Endothelial cell of umbilical vein (primary cell): ENCODE measurements around the gene SPG21.

Source experiments
- CTCF ChIP-seq, 2 donors: IDR thresholded peaks; 1 replicate in 1 of 2; 2 replicates in 1 of 2; pipeline ENCODE4 v1.5.1; 2011; ENCODE audit warnings: low read length in 2 of 2, mild to moderate bottlenecking in 2 of 2, moderate library complexity in 2 of 2, control low read depth in 1 of 2, inconsistent platforms in 1 of 2, low read depth in 1 of 2; ENCODE audit not compliant: insufficient read depth in 1 of 2; ENCODE audit errors: extremely low read depth in 1 of 2
- POLR2A ChIP-seq: IDR thresholded peaks from 2 replicates; pipeline ENCODE4 v1.6.1; 2012; ENCODE audit warnings: low read depth, mild to moderate bottlenecking, control low read depth, low read length

DNA sequence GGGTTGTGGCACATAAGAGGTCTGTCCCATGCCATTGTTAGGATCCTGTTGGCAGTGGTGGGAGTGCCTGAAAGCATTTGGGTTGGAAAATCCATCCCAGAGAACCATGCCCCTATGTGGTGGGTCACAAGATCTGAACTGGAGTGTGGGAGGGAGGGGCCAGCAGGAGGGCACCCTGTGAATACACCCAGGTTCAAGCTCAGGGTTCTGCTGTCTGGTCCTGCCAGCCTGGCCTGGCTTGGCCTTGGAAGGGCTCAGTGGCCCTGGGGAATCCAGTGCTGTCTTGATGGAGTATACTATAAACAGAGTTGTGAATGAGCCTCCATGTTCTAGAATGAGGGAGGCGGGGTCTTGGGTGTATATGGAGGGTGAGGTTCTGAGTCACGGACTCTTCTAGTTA lies 66.2 kb downstream of the SPG21 start:
- TF ChIP-seq CTCF (IDR thresholded peaks at IDR 0.05; ENCODE audit: extremely low read depth in 1 of 2, insufficient read depth in 1 of 2, low read depth in 1 of 2, low read length in 2 of 2), result no peak
- TF ChIP-seq POLR2A, result no peak
